ENCODE data around the gene KITLG. TPM values are rescaled to one million over a fixed set of nuclear protein-coding genes. Genes with fewer than 3 reads are reported as not detected.

The KITLG gene
- total RNA-seq, 1 donor from 2014 or later = 6.2 TPM

DNA sequence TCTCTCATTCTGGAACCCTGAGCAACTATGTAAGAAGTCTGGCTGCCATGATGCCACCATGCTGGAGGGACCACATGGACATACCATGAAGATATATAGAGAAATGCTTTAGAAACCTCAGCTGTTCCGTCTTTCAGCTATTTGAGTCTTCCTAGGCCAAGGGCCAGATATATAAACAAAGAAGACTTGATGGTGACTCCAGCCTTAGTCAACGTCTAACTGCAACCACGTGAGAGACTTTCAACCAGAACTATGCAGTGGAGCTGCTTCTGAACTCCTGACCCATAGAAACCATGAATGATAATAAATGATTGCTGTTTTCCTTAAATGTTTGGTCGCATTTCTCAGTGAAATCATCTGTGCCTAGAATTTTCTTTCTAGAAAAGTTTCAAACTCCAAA is 20.0 kb upstream of the KITLG start:
- peaks cover under 1% of the 10 kb centered on the region for H3K9me3 Mint-ChIP-seq

GRCh38 chr12:88597365-88597764 is 17.1 kb upstream of the KITLG start:
- Mint-ChIP-seq H3K9me3 (no peaks in the 10 kb centered on the region), H3K4me1 (peaks cover 15% of the 10 kb centered on the region), H3K36me3 (ENCODE audit: low read depth) (no peaks in the 10 kb centered on the region), H3K27me3 (ENCODE audit: low read depth) (no peaks in the 10 kb centered on the region), H3K4me3 (no peak overlapping the region), H3K27ac (ENCODE audit: unreplicated experiment) (no peak overlapping the region)
- TF ChIP-seq, protein P1, sequence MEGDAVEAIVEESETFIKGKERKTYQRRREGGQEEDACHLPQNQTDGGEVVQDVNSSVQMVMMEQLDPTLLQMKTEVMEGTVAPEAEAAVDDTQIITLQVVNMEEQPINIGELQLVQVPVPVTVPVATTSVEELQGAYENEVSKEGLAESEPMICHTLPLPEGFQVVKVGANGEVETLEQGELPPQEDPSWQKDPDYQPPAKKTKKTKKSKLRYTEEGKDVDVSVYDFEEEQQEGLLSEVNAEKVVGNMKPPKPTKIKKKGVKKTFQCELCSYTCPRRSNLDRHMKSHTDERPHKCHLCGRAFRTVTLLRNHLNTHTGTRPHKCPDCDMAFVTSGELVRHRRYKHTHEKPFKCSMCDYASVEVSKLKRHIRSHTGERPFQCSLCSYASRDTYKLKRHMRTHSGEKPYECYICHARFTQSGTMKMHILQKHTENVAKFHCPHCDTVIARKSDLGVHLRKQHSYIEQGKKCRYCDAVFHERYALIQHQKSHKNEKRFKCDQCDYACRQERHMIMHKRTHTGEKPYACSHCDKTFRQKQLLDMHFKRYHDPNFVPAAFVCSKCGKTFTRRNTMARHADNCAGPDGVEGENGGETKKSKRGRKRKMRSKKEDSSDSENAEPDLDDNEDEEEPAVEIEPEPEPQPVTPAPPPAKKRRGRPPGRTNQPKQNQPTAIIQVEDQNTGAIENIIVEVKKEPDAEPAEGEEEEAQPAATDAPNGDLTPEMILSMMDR (conservative IDR thresholded peaks at IDR 0.05) = no peak
- no peak for DNase-seq (ENCODE audit: low read depth, low spot score)

More for the DNA sequence above, 20.0 kb upstream of the KITLG start:
- no peak for DNase-seq (ENCODE audit: low read depth, low spot score)
- Mint-ChIP-seq H3K4me3 (no peak overlapping the region), H3K27me3 (ENCODE audit: low read depth) (no peaks in the 10 kb centered on the region), H3K27ac (ENCODE audit: unreplicated experiment) (no peak overlapping the region), H3K36me3 (ENCODE audit: low read depth) (no peaks in the 10 kb centered on the region), H3K4me1 (peaks cover 5% of the 10 kb centered on the region)
- TF ChIP-seq, protein P1 (conservative IDR thresholded peaks at IDR 0.05) = no peak

- H3K4me3 Mint-ChIP-seq = no peak overlapping the region
- TF ChIP-seq, protein P1 (conservative IDR thresholded peaks at IDR 0.05) = no peak
- H3K4me1 Mint-ChIP-seq = peaks cover 15% of the 10 kb centered on the region
- H3K36me3 Mint-ChIP-seq (ENCODE audit: low read depth) = no peaks in the 10 kb centered on the region
- no peak for DNase-seq (ENCODE audit: low read depth, low spot score)
- no peaks in the 10 kb centered on the region for H3K9me3 Mint-ChIP-seq
- no peaks in the 10 kb centered on the region for H3K27me3 Mint-ChIP-seq (ENCODE audit: low read depth)
- H3K27ac Mint-ChIP-seq (ENCODE audit: unreplicated experiment) = no peak overlapping the region
Observed at GRCh38 chr12:88595697-88596096, 15.4 kb upstream of the KITLG start.

DNA sequence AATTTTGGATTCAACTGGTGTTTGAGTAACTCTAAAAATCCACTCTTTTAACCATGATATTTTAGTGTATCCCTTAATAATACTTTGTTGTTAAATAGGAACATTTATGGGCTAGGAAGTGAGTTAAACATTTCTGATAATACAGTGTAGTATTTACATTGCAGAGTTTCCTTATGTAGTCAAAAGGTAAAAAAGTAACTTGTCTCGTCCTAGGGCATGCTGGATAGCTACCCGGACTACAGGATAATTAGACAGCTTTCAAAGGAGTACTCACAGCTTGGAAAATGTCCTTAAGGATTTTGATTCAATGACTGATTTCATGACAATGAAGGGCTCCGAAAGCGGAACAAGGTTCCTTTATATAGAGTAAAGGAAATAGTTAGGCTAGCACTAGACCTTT is 14.5 kb upstream of the KITLG start:
- Mint-ChIP-seq H3K36me3 (ENCODE audit: low read depth) (no peaks in the 10 kb centered on the region), H3K27me3 (ENCODE audit: low read depth) (no peaks in the 10 kb centered on the region), H3K27ac (ENCODE audit: unreplicated experiment) (no peak overlapping the region), H3K4me1 (peaks cover 15% of the 10 kb centered on the region), H3K4me3 (no peak overlapping the region), H3K9me3 (no peaks in the 10 kb centered on the region)
- DNase-seq (ENCODE audit: low read depth, low spot score) = no peak
- TF ChIP-seq, protein P1 (conservative IDR thresholded peaks at IDR 0.05) = no peak

GRCh38 chr12:88591343-88591742 is 11.1 kb upstream of the KITLG start:
- no peak for DNase-seq (ENCODE audit: low read depth, low spot score)
- peaks cover 5% of the 10 kb centered on the region for H3K36me3 Mint-ChIP-seq (ENCODE audit: low read depth)
- peaks cover 15% of the 10 kb centered on the region for H3K4me1 Mint-ChIP-seq
- TF ChIP-seq, protein P1 (conservative IDR thresholded peaks at IDR 0.05) = no peak
- peaks cover 13% of the 10 kb centered on the region for H3K9me3 Mint-ChIP-seq
- no peak overlapping the region for H3K27ac Mint-ChIP-seq (ENCODE audit: unreplicated experiment)
- no peak overlapping the region for H3K4me3 Mint-ChIP-seq
- H3K27me3 Mint-ChIP-seq (ENCODE audit: low read depth) = no peaks in the 10 kb centered on the region

GRCh38 chr12:88590851-88591250 is 10.6 kb upstream of the KITLG start:
- Mint-ChIP-seq H3K36me3 (ENCODE audit: low read depth) (peaks cover 6% of the 10 kb centered on the region), H3K27ac (ENCODE audit: unreplicated experiment) (no peak overlapping the region), H3K9me3 (peaks cover 13% of the 10 kb centered on the region), H3K27me3 (ENCODE audit: low read depth) (no peaks in the 10 kb centered on the region), H3K4me3 (no peak overlapping the region), H3K4me1 (peaks cover 15% of the 10 kb centered on the region)
- TF ChIP-seq, protein P1 (conservative IDR thresholded peaks at IDR 0.05) = no peak
- no peak for DNase-seq (ENCODE audit: low read depth, low spot score)

All from neural crest cell (in vitro differentiated cells).